GM19238 (cell line): ENCODE data around the gene SHE.
"Not testable (repeated sequence)": the region's sequence is repeated elsewhere in the genome, so short reads cannot be mapped to it uniquely, and the experiment has no call there.

ENCODE experiments used
- DNase-seq: peaks from one replicate; pipeline ENCODE4 v3.0.0; 2011; ENCODE audit warnings: low spot score; ENCODE audit not compliant: insufficient read length

The SHE gene

DNA sequence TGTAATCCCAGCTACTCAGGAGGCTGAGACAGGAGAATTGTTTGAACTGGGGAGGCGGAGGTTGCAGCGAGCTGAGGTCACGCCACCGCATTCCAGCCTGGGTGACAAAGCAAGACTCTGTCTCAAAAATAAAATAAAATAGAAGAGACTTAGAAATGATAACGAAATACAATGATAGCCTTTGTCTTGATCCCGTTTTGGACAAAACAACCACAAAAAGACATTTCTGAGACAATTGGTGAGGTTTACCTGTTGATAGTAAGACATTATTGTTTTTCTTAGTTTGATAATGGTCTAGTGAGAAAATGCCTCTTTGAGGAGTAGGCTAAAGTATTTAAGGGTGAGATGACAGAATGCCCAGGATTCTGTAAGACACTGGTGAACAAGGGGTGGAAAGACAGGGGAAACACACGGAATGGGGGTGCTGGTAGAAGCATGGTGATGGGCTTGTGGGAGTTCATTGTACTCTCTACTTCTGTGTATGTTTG is 11.9 kb upstream of the SHE start:
- DNase-seq = no peak

DNA sequence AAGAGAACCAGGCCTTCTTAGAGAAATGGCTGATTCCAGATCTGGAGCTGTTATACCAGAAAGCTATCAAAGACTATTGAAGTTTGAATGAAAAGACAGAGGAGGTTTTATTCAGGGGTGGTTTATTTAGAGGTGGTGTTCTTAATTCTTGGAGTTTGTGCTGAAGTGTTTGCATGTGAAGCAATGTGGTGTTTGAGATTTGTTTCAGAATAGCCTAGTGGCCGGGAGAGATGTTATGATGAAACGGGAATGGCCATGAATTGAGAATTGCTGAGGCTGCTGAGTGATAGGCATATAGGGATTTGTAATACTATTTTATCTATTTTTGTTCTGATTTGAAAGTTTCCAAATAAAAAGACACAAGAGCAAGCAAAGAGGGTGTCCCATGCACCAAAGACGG is 10.5 kb upstream of the SHE start:
- no peak for DNase-seq

DNA sequence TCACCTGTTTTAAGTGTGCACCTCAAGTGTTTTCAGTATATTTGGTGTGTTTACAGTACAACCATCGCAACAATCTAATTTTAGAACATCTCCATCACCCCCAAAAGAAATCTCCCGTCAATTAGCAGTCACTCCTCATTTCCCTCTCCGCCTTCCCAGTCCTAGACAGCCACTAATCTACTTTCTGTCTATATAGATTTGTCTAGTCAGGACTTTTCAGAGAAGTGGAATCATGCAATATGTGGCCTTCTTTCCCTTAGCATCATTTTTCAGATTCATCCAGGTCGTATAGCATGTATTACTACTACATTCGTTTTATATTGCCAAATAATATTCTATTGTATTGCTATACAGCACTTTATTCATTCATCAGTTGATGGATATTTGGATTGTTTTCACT is 1.7 kb upstream of the SHE start:
- no peak for DNase-seq

DNA sequence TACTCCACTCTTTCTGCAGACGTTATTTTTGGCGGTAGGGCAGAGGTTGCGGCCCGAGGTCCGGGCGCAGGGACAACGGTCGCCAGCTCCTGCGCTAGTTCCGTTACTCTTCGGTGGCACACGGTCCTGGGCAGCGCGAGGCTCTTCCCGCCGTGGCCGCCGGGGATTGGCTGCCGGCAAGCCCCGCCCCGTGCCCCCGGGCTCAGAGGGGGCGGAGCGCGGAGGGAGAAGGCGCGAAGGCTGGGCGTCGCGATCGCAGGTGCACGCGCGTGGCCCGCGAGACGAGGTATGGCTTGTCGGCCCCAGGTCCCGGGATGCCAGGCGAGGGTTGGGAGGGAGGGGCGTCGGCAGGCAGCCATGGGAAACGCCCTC is 518 bp upstream of the SHE start:
- DNase-seq = no peak

DNA sequence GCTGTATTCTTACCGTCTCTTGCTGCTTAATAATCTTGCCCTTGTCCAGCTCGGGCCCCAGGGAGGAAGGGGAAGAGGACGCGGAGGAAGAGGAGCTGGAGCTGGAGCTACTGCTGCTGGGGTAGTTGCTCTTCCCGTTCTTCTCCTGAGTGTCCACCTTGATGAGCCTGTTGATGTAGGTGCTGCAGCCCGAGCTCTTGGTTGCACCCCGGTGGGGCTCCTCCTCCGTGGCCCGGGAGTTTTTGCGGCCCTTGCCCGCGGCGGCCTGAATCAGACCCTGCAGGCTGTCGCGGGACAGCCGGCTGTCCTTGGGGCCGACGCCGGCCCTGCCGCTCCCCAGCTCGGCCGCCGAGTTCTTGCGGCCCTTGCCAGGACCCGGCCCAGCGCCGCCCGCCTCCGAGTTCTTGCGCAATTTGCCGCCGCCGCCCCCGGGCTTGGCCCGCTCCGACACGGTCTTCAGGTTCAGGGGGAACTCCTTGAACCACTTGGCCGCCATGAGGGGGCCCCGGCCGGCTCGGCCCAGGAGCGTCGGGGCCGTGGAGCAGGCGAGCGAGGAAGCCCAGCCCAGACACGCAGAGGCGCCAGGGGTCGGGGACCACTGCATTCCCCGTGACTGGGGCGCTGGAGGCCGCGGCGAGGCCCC is 668 bp downstream of the SHE start:
- DNase-seq = no peak

- DNase-seq = no peak
These were observed 1.7 kb downstream of the SHE start for GRCh38 chr1:154500533-154500932.

GRCh38 chr1:154499446-154499845 is 2.8 kb downstream of the SHE start:
- no peak for DNase-seq

GRCh38 chr1:154497026-154497806 is 5.0 kb downstream of the SHE start:
- peak; percentile 50 for DNase-seq

DNA sequence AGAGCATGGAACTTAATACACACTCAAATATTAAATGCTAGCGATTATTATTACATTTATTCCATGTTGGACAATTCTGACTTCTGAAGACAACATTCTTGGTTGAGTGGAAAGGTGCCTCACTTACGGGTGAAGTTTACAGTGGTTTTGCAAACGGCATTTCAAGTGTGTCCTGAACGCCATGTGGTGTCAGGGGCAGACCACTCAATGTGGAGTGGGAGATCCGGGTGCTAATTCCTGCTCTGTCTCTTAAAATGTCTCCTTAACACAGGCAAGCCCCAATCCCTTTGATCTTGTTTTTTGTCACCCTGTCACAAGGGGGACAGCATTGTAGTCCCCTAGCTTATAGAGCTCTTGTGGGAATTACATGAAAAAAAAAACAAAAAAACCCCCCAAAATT is 5.8 kb downstream of the SHE start:
- DNase-seq = no peak

- no peak for DNase-seq
These were observed 6.5 kb downstream of the SHE start for GRCh38 chr1:154495496-154496273.

- no peak for DNase-seq
These were observed 8.9 kb downstream of the SHE start for GRCh38 chr1:154493276-154493675.

- DNase-seq = no peak
These were observed 10.1 kb downstream of the SHE start for GRCh38 chr1:154492115-154492514.

- no peak for DNase-seq
These were observed 11.9 kb downstream of the SHE start for GRCh38 chr1:154490317-154490716.

DNA sequence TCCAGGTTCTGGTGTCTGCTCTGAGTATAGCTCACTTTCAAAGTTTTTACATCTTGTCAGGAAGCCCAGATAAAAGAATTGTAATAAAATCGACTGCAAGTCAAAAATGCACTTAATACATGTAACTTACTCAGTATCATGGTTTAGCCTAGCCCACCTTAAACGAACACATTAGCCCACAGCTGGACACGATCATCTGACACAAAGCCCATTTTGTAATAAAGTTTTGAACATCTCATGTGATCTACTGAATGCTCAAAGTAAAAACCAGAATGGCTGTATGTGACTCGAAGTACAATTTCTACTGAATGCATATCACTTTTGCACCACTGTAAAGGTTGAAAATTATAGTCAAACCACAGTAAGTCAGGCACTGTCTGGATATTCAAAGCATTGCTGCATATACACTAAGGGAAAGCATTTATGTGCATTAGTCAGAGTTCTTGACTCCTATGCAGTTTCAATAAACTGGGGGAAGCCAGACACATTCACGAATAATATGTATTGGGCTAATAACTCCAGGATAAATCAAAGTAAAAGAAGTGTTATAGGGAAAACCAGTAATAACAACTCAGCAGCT is 12.4 kb downstream of the SHE start:
- DNase-seq = no peak

DNA sequence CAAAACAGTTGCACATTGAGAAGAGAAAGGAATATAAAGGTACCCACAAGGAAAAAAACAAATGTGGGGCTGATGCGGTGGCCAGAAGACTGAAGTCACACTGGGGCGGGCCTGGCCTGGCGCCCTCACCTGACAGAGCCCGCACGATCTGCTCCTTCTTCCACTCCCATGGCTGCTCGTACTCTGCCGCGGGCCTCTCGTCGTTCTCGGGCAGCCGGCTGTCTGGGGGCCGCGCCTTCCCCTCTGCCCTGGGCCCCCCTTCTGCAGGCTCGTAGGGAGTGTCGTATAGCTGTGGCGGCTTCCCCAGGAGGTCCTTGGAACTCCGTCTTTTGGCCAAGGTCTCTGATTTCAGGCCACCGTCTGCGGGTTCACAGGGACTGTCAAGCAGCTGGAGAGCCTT is 13.3 kb downstream of the SHE start:
- DNase-seq = no peak

GRCh38 chr1:154486756-154487155 is 15.5 kb downstream of the SHE start:
- not testable (repeated sequence) for DNase-seq

DNA sequence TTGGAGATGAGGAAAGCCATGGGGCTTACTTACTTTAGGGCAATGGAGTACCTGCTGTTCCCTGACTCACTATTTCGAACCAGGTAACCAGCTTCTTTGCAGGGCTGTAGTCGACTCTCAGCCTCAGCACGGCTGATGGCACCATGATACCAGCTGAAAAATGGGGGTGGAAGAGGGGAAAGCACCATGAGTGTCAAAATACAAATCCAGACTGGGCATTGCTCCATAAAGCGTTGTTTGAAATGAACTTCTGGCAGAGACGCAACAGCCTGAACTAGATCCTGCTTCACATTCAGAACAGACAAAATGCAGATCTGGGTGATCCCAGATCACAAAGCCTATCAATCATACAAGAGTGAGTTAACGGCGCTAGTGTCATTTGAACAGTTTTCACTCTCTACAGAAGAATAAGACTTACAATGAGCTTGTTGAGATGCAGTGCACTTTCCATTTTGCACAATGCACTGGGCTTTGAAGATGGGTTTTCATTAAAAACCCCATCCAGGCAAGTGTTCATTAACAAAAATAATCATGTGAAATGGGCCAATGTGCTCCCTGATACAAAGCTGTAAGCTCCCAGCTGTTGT is 16.2 kb downstream of the SHE start:
- DNase-seq = no peak

GRCh38 chr1:154485106-154485505 is 17.1 kb downstream of the SHE start:
- DNase-seq = no peak

DNA sequence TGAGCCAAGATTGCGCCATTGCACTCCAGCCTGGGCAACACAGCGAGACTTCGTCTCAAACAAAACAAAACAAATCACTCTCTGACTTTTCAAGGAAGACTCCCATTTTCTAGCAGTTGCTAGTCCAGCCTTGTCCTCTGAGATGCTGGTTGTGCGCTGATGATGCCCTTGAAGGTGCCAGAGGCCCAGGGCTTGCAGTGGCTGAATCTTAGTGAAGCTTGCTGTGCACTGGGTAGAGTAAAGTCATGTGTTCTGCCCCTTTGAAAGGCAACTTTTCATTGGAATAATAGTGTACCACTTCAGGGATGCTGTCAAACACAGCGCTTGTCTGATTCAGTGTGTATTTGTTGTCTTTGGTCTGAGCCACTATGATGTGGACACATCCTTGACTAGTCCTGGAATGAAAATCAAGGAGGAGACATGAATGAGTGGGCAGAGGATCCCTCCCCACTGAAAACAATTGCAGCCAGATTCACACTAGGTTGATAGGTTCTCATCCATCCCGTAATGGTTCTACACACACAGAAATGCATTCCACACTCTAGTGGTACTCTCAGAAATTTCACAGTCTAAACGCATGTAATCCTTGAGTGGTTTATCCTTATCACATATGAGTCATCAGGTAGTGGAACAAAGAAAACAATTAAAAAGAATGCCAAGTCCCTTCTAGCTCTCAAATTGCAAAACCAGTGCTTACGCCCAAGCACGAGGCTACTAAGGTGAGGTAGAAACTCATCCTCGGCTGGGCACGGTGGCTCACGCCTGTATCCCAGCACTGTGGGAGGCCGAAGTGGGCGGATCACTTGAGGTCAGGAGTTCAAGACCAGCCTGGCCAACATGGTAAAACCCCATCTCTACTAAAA is 18.0 kb downstream of the SHE start:
- DNase-seq = no peak

- no peak for DNase-seq
These were observed 21.2 kb downstream of the SHE start for GRCh38 chr1:154481053-154481452.
